Chondrocyte (in vitro differentiated cells): ENCODE results near the gene CBY3. TPM values are rescaled to one million over a fixed set of nuclear protein-coding genes. Genes with fewer than 3 reads are reported as not detected.
"Not testable (repeated sequence)": the region's sequence is repeated elsewhere in the genome, so short reads cannot be mapped to it uniquely, and the experiment has no call there.

Experiments
- DNase-seq: peaks from one replicate; pipeline ENCODE4 v3.0.0; 2021; ENCODE audit warnings: mixed read lengths, low spot score
- H3K27ac Mint-ChIP-seq: one replicate; pipeline ENCODE4 v1.8.0; 2021; ENCODE audit warnings: mild to moderate bottlenecking, moderate library complexity, mixed read lengths; ENCODE audit not compliant: unreplicated experiment
- H3K27me3 Mint-ChIP-seq: 2 replicates; pipeline ENCODE4 v1.8.0; 2021; ENCODE audit warnings: low read depth, mixed read lengths
- H3K36me3 Mint-ChIP-seq: 2 replicates; pipeline ENCODE4 v1.8.0; 2021; ENCODE audit warnings: low read depth, mixed read lengths
- H3K4me1 Mint-ChIP-seq: 2 replicates; pipeline ENCODE4 v1.8.0; 2021; ENCODE audit warnings: low read depth, mild to moderate bottlenecking, mixed read lengths
- H3K4me3 Mint-ChIP-seq: one replicate; pipeline ENCODE4 v1.8.0; 2021; ENCODE audit warnings: mild to moderate bottlenecking, moderate library complexity, mixed read lengths; ENCODE audit not compliant: unreplicated experiment
- H3K9me3 Mint-ChIP-seq: 2 replicates; pipeline ENCODE4 v1.8.0; 2021; ENCODE audit warnings: low read depth, mixed read lengths
- total RNA-seq: library from RNA; stranded (reverse); gene quantifications from 3 replicates; pipeline ENCODE4 v1.2.1, GENCODE V29; 2021
- TF ChIP-seq, protein P1 (sequence below): fragments of 200-600 bp; sonication (generic); IDR thresholded peaks from 2 replicates; pipeline ENCODE4 v1.5.0; 2021; ENCODE audit warnings: antibody characterized with exemption, mild to moderate bottlenecking, moderate library complexity

Gene CBY3
- total RNA-seq, 1 donor from 2014 or later, result not detected

DNA sequence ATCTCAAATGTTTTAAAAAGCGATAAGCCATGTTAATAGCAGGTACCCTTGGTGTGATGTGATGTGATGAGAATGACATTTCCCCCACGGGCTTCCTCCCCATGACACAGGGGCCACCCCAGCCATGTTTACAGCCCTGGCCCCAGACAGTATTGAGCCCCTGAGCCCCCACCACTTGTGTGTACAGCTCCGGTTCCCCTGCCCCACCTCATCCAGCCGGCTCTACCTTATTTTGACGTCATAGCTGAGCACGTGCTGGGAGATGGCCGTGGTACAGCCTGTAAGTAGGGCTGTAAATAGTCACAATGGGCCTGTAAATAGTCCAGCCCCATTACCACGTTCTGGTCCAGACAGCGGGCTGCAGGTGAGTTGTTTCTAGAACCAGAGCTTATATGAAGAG is 32.4 kb downstream of the CBY3 start:
- DNase-seq, result no peak
- Mint-ChIP-seq H3K4me3 (no peak overlapping the region), H3K4me1 (no peaks in the 10 kb centered on the region)

DNA sequence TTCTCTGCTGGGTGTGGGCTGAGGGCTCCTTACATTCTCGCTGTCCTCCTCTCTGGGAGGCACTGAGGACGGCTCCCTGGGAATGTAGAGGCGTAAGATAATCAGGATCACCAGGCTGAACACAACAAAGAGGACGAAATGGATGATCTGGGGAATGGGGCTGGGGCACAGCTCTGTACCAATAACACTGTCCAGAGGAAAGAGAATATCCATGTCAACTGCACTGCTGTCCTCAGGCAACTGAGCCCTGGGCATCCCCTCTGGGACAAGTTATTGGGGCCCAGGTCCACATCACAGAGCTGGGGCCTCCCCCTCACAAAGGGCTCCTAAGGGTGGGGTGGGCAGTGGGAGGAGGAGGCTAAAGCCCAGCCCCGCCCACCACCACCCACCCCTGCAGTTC is 36.1 kb downstream of the CBY3 start:
- H3K9me3 Mint-ChIP-seq, H3K36me3 Mint-ChIP-seq, H3K4me3 Mint-ChIP-seq, H3K4me1 Mint-ChIP-seq, H3K27ac Mint-ChIP-seq: not testable (repeated sequence)
- H3K27me3 Mint-ChIP-seq, result peaks cover 11% of the 10 kb centered on the region
- peak; percentile 57 for DNase-seq

More for the DNA sequence above, 32.4 kb downstream of the CBY3 start:
- Mint-ChIP-seq H3K9me3 (no peaks in the 10 kb centered on the region), H3K27me3 (peaks cover 7% of the 10 kb centered on the region), H3K27ac (no peak overlapping the region), H3K36me3 (no peaks in the 10 kb centered on the region)
- TF ChIP-seq, protein P1, sequence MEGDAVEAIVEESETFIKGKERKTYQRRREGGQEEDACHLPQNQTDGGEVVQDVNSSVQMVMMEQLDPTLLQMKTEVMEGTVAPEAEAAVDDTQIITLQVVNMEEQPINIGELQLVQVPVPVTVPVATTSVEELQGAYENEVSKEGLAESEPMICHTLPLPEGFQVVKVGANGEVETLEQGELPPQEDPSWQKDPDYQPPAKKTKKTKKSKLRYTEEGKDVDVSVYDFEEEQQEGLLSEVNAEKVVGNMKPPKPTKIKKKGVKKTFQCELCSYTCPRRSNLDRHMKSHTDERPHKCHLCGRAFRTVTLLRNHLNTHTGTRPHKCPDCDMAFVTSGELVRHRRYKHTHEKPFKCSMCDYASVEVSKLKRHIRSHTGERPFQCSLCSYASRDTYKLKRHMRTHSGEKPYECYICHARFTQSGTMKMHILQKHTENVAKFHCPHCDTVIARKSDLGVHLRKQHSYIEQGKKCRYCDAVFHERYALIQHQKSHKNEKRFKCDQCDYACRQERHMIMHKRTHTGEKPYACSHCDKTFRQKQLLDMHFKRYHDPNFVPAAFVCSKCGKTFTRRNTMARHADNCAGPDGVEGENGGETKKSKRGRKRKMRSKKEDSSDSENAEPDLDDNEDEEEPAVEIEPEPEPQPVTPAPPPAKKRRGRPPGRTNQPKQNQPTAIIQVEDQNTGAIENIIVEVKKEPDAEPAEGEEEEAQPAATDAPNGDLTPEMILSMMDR, result no peak

DNA sequence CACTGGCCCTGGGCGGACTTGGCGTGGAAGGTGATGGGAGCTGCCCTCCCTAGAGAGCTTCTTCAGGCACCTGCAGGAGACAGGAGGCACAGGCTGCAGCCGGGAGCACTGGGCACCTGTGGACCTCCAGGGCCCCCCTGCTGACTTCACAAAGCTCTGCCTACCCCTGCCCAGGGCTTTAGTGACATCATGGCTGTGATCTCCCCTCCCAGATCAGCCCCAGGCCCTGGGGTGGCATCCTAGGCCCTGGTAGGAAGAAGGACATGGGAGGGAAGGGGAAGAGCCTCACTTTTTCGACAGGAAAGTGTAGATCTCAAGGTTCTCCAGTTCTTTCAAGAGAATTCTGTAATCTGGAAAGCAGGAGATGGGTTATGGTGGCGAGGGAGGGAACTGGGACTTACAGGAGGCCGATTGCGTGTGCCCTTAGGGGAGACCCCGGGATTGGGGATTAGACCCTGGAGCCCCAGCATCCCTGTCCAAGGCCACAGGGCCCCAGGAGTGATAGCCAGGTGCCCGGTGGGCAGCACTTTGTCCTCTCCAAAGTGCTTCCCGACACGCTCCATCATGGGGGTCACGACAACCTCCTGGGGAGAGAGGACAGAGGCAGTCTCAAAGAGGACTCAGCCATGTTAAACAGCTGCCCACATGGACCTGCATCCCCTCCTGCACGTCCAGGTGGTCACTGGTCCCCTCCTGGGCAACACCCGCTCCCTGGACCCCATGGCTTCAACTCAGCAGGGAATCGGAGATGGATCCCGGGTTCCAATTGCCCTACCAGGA is 37.5 kb downstream of the CBY3 start:
- not testable (repeated sequence) for H3K27ac Mint-ChIP-seq, H3K4me1 Mint-ChIP-seq

DNA sequence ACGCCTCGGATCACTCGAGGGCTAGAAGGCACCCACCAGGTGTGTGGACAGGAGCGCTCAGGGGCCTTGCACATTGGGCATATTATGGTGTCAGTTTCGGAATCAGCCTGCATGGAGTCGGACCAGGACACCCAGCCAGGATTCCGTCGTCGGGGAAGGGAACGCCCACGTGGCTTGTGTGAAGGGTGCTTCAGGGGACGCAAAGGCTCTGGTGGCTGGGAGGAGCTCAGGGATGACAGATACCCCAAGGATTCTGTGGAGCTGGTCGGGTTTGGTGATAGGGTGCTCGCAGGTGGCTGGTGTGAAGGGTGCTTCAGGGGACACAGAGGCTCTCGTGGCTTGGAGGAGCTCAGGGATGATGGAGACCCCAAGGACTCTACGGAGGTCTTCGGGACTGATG is 38.2 kb downstream of the CBY3 start:
- H3K27ac Mint-ChIP-seq, H3K4me1 Mint-ChIP-seq, H3K36me3 Mint-ChIP-seq, H3K4me3 Mint-ChIP-seq, H3K9me3 Mint-ChIP-seq: not testable (repeated sequence)
- H3K27me3 Mint-ChIP-seq, result peaks cover 11% of the 10 kb centered on the region
- peak; percentile 49 for DNase-seq

More for the DNA sequence above, 37.5 kb downstream of the CBY3 start:
- peak; percentile 61 for DNase-seq
- not testable (repeated sequence) for H3K9me3 Mint-ChIP-seq, H3K36me3 Mint-ChIP-seq, H3K4me3 Mint-ChIP-seq
- peaks cover 11% of the 10 kb centered on the region for H3K27me3 Mint-ChIP-seq

DNA sequence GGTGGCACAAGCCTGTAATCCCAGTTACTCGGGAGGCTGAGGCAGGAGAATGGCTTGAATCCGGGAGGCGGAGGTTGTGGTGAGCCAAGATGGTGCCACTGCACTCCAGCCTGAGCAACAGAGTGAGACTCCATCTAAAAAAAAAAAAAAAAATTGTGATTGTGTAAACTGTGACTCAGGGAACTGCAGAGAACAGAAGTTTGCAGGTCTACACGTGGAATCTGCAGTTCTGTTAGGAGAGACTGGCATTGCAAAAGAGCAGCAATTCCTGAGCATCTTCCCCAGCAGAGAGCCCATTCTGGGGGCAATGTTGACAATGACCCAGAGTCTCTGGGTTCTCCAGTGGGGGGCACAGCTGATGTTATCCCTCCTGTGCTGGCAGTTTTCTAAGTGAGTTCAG is 39.1 kb downstream of the CBY3 start:
- peaks cover 11% of the 10 kb centered on the region for H3K27me3 Mint-ChIP-seq
- not testable (repeated sequence) for H3K4me1 Mint-ChIP-seq, H3K4me3 Mint-ChIP-seq, DNase-seq, H3K27ac Mint-ChIP-seq, H3K9me3 Mint-ChIP-seq, H3K36me3 Mint-ChIP-seq

DNA sequence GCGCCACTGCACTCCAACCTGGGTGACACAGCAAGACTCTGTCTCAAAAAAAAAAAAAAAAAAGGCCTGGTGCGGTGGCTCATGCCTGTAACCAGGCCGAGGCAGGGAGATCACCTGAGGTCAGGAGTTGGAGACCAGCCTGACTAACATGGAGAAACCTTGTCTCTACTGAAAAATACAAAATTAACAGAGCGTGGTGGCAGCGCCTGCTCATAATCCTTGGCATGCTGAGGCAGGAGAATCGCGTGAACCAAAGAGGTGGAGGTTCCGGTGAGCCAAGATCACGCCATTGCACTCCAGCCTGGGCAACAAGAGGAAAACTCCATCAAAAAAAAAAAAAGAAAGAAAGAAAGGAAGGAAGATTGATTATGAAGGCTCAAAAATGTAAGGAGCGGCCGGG is 41.5 kb downstream of the CBY3 start:
- H3K4me3 Mint-ChIP-seq, H3K27ac Mint-ChIP-seq, H3K36me3 Mint-ChIP-seq, H3K9me3 Mint-ChIP-seq, DNase-seq, H3K4me1 Mint-ChIP-seq, H3K27me3 Mint-ChIP-seq: not testable (repeated sequence)

DNA sequence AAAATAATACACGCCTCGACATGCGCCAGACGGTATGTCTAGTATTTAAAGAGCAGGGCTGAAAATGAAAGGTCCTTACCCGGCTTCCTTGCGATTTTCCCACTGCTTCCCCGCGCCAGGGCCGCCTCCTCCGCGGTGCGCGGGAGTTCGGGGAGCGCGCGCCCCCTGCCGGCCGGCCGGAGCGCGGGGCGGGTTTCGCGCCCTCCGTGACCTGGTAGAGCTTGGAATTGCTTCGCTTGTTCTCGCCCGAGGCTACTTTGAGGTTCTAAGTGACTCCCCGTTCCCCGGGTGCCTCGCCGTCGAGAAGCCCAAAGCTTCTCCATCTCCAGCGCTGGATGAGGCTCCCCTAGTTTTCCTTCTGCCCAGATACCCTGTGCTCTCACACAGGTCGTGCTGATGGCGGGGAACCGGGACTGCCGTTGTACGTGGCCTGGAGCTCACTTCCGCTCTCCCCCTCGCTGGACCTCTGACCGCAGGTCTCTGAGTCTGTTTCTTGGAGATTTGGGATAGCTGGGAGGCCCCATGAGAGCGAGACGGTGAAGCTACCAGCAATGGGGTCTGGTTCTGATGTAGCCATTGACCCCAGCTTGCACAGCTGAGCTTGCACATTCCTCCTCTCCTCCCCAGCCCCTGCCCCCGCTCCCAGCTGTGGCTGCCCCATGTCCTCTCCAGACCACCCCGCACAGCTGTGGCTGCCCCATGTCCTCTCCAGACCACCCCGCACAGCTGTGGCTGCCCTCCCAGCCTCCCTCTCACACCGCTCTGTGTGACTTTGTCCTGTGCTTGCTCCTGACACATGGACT is 46.3 kb downstream of the CBY3 start:
- not testable (repeated sequence) for H3K27me3 Mint-ChIP-seq, H3K4me3 Mint-ChIP-seq, H3K4me1 Mint-ChIP-seq, H3K9me3 Mint-ChIP-seq, DNase-seq, H3K27ac Mint-ChIP-seq, H3K36me3 Mint-ChIP-seq
- TF ChIP-seq, protein P1, result peak; percentile 17
